WTC11 (cell line): ENCODE data around the gene RSU1.

Experiments
- GRHL2 ChIP-seq: fragments of 250-450 bp; sonication (Bioruptor Pico); IDR thresholded peaks from 2 replicates; pipeline ENCODE4 v1.8.0; 2022; ENCODE audit warnings: mild to moderate bottlenecking, moderate library complexity; ENCODE audit not compliant: insufficient replicate concordance, severe bottlenecking
- HMGXB4 ChIP-seq: sonication (generic); formaldehyde crosslinking; IDR thresholded peaks from 2 replicates; pipeline ENCODE4 v1.8.1; 2023; ENCODE audit warnings: mild to moderate bottlenecking, moderate library complexity, missing genetic modification reagents
- ZNF423 ChIP-seq: fragments of 250-450 bp; sonication (Bioruptor Pico); IDR thresholded peaks from 2 replicates; pipeline ENCODE4 v2.1.2; 2022; ENCODE audit warnings: mild to moderate bottlenecking, moderate library complexity
- TF ChIP-seq, protein P1 (sequence below): fragments of 200-600 bp; IDR thresholded peaks from 2 replicates; pipeline ENCODE4 v1.8.0; 2022; ENCODE audit warnings: antibody characterized with exemption

GRCh38 chr10:16756561-16757221 is 60.5 kb downstream of the RSU1 start:
- no peak for TF ChIP-seq ZNF423 (CRISPR knock-in tag)
- TF ChIP-seq, protein P1, sequence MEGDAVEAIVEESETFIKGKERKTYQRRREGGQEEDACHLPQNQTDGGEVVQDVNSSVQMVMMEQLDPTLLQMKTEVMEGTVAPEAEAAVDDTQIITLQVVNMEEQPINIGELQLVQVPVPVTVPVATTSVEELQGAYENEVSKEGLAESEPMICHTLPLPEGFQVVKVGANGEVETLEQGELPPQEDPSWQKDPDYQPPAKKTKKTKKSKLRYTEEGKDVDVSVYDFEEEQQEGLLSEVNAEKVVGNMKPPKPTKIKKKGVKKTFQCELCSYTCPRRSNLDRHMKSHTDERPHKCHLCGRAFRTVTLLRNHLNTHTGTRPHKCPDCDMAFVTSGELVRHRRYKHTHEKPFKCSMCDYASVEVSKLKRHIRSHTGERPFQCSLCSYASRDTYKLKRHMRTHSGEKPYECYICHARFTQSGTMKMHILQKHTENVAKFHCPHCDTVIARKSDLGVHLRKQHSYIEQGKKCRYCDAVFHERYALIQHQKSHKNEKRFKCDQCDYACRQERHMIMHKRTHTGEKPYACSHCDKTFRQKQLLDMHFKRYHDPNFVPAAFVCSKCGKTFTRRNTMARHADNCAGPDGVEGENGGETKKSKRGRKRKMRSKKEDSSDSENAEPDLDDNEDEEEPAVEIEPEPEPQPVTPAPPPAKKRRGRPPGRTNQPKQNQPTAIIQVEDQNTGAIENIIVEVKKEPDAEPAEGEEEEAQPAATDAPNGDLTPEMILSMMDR = no peak
- no peak for TF ChIP-seq GRHL2 (CRISPR knock-in tag)
- no peak for TF ChIP-seq HMGXB4 (CRISPR knock-in tag)
